ENCODE measurements around the gene WDR75. TPM values are rescaled to one million over a fixed set of nuclear protein-coding genes. Genes with fewer than 3 reads are reported as not detected.

WDR75 gene
- total RNA-seq, 3 donors from 2014 or later: 20.6 to 28.4 (median 24.6) TPM

GRCh38 chr2:189521699-189522434 is 80.6 kb downstream of the WDR75 start:
- Histone ChIP-seq H3K4me1 (ENCODE audit: low read depth) (peaks cover 15% of the 10 kb centered on the region), H3K4me3 (no peak overlapping the region), H3K9me3 (no peaks in the 10 kb centered on the region), H3K36me3 (ENCODE audit: low read depth) (no peaks in the 10 kb centered on the region)
- intact Hi-C loops (cut with DNase I, micrococcal nuclease): no loop called here
- ATAC-seq: no peak
- TF ChIP-seq CTCF (IDR thresholded peaks at IDR 0.05): no peak
- no peak for DNase-seq

GRCh38 chr2:189522435-189523151 is 81.3 kb downstream of the WDR75 start:
- intact Hi-C loops (cut with DNase I, micrococcal nuclease): no loop called here
- TF ChIP-seq CTCF (IDR thresholded peaks at IDR 0.05): no peak
- DNase-seq (peak in 1 of 3 donors; percentile 64), ATAC-seq (peak; percentile 95)
- Histone ChIP-seq H3K36me3 (ENCODE audit: low read depth) (no peaks in the 10 kb centered on the region), H3K9me3 (no peaks in the 10 kb centered on the region), H3K4me3 (no peak overlapping the region), H3K4me1 (ENCODE audit: low read depth) (peaks cover 15% of the 10 kb centered on the region)

DNA sequence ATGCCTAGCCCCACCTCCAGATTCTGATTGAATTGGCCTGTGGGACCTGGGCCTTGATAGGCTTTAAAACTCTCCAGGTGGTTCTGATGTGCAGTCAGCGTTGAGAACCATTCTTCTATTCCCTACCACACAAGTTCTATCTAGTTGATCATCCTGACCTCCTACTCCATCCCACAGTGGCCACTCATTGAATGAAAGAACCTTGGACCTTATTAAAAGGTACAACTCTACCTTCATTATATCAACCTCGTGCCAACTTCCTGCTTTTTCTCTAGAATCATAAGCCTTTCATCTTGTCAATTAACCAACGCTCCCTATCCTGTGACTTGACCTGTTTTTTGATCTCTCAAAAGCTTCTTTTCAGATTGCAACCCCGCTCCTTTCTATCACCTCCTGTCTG is 83.5 kb downstream of the WDR75 start:
- DNase-seq (no peak), ATAC-seq (peak; percentile 66)
- peaks cover 15% of the 10 kb centered on the region for H3K4me1 ChIP-seq (ENCODE audit: low read depth)
- H3K36me3 ChIP-seq (ENCODE audit: low read depth): no peaks in the 10 kb centered on the region
- no peak overlapping the region for H3K4me3 ChIP-seq
- TF ChIP-seq CTCF (IDR thresholded peaks at IDR 0.05): no peak
- no peaks in the 10 kb centered on the region for H3K9me3 ChIP-seq
- intact Hi-C loops (cut with DNase I, micrococcal nuclease): no loop called here

Other genes starting within 250 kb of the WDR75 start
- 100 to 1,000 TPM in 2 of 3 donors, 10 to 100 TPM in 1; 95.4 to 212 (median 155) TPM for gene SLC40A1, start 139.3 kb downstream of the WDR75 start, total RNA-seq
- 10 to 100 TPM; 19.0 to 40.2 (median 19.1) TPM for gene ASNSD1, start 220.0 kb downstream of the WDR75 start, total RNA-seq
- gene ANKAR, start 233.2 kb downstream of the WDR75 start, total RNA-seq: 10 to 100 TPM in 2 of 3 donors, 1 to 10 TPM in 1; 7.8 to 14.2 (median 14.1) TPM

Measured in mucosa of descending colon (tissue), 3 donors.